HS-5 (cell line): ENCODE measurements around the gene ABLIM3.

Experiments
- DNase-seq: peaks from one replicate; pipeline ENCODE4 v3.0.0-alpha.2; 2012; ENCODE audit warnings: low read depth

Gene ABLIM3

GRCh38 chr5:149188383-149188782, 47.1 kb downstream of the ABLIM3 start:
- DNase-seq, result no peak

- no peak for DNase-seq
Measured at GRCh38 chr5:149195337-149195887, 54.1 kb downstream of the ABLIM3 start.

- no peak for DNase-seq
Measured at GRCh38 chr5:149195962-149196361, 54.7 kb downstream of the ABLIM3 start.

- no peak for DNase-seq
Measured at GRCh38 chr5:149198148-149198547, 56.9 kb downstream of the ABLIM3 start.

GRCh38 chr5:149200355-149200754, 59.1 kb downstream of the ABLIM3 start:
- DNase-seq, result no peak

- no peak for DNase-seq
Measured at GRCh38 chr5:149201121-149201637, 59.9 kb downstream of the ABLIM3 start.

- DNase-seq, result no peak
Measured at GRCh38 chr5:149202910-149203451, 61.7 kb downstream of the ABLIM3 start.

- no peak for DNase-seq
Measured at GRCh38 chr5:149203921-149204441, 62.7 kb downstream of the ABLIM3 start.

- no peak for DNase-seq
Measured at GRCh38 chr5:149205625-149206523, 64.6 kb downstream of the ABLIM3 start.

- no peak for DNase-seq
Measured at GRCh38 chr5:149206524-149207141, 65.3 kb downstream of the ABLIM3 start.

GRCh38 chr5:149207831-149208230, 66.5 kb downstream of the ABLIM3 start:
- DNase-seq, result no peak

- DNase-seq, result no peak
Measured at GRCh38 chr5:149210225-149210624, 68.9 kb downstream of the ABLIM3 start.

- no peak for DNase-seq
Measured at GRCh38 chr5:149210968-149211490, 69.7 kb downstream of the ABLIM3 start.

GRCh38 chr5:149211566-149211965, 70.3 kb downstream of the ABLIM3 start:
- no peak for DNase-seq

- no peak for DNase-seq
Measured at GRCh38 chr5:149212198-149212951, 71.1 kb downstream of the ABLIM3 start.

- DNase-seq, result no peak
Measured at GRCh38 chr5:149213264-149213880, 72.1 kb downstream of the ABLIM3 start.

GRCh38 chr5:149215478-149216090, 74.3 kb downstream of the ABLIM3 start:
- DNase-seq, result no peak

GRCh38 chr5:149216496-149216895, 75.2 kb downstream of the ABLIM3 start:
- DNase-seq, result no peak

GRCh38 chr5:149217096-149217802, 76.0 kb downstream of the ABLIM3 start:
- DNase-seq, result no peak

GRCh38 chr5:149217803-149218155, 76.5 kb downstream of the ABLIM3 start:
- no peak for DNase-seq
